Lower leg skin (tissue), 3 donors: ENCODE data around the gene MMP24.

Experiments
- POLR2A ChIP-seq, 2 donors: fragments of 450-650 bp; IDR thresholded peaks; one replicate each; pipeline ENCODE4 v1.6.1; 2016 to 2017; ENCODE audit warnings: antibody characterized with exemption in 2 of 2, mild to moderate bottlenecking in 1 of 2, moderate library complexity in 1 of 2
- TF ChIP-seq, protein P1 (sequence below), 3 donors: fragments of 450-650 bp; IDR thresholded peaks; one replicate each; pipeline ENCODE4 v1.5.1; 2016; ENCODE audit warnings: antibody characterized with exemption in 3 of 3, mild to moderate bottlenecking in 3 of 3, moderate library complexity in 2 of 3

DNA sequence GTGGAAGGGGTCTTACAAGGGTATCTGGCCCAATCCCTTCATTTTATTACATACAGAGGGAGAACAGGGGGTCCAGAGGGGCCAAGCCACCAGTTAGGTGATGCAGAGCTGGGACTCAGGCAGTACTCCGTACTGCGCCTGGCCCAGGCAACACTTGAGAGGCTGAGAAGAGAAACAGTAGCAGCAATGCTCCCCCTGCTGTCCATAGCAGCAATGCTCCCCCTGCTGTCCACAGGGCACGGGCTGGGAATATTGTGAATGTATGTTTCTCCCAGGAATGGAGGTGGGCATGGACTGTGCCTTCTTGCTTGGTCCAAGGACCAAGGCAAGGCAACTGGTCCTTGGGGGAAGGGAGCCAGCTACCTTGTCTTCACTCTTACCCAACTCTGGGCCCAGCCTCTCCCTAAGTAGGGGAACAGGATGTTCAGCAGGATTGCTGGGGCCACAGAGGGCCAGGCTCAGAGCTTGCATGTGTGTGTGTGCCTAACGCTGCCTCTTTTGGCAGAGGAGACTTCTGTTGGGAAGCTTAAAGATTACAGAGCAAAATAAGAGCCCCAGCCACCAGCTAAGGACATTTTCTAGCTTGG lies 80.5 kb downstream of the MMP24 start:
- no peak for TF ChIP-seq POLR2A (IDR thresholded peaks at IDR 0.05)
- TF ChIP-seq, protein P1, sequence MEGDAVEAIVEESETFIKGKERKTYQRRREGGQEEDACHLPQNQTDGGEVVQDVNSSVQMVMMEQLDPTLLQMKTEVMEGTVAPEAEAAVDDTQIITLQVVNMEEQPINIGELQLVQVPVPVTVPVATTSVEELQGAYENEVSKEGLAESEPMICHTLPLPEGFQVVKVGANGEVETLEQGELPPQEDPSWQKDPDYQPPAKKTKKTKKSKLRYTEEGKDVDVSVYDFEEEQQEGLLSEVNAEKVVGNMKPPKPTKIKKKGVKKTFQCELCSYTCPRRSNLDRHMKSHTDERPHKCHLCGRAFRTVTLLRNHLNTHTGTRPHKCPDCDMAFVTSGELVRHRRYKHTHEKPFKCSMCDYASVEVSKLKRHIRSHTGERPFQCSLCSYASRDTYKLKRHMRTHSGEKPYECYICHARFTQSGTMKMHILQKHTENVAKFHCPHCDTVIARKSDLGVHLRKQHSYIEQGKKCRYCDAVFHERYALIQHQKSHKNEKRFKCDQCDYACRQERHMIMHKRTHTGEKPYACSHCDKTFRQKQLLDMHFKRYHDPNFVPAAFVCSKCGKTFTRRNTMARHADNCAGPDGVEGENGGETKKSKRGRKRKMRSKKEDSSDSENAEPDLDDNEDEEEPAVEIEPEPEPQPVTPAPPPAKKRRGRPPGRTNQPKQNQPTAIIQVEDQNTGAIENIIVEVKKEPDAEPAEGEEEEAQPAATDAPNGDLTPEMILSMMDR (IDR thresholded peaks at IDR 0.05), result no peak
